MM.1S (cell line): Measurements from ENCODE around the gene EFNA4.

ENCODE experiments used
- DNase-seq: peaks from one replicate; pipeline ENCODE4 v3.0.0-alpha.2; 2015
- H2AFZ ChIP-seq: fragments of 300-600 bp; sonication (generic); 2 replicates; pipeline ENCODE4 v1.6.0; 2016; ENCODE audit warnings: antibody characterized with exemption, low read length
- H3F3A ChIP-seq: fragments of 300-600 bp; sonication (generic); 2 replicates; pipeline ENCODE4 v1.6.1; 2016; ENCODE audit warnings: mild to moderate bottlenecking, antibody characterized with exemption, low read length, moderate library complexity, mixed read lengths; ENCODE audit not compliant: insufficient read depth
- H3K27ac ChIP-seq: fragments of 300-600 bp; sonication (generic); 2 replicates; pipeline ENCODE4 v1.5.1; 2016; ENCODE audit warnings: mild to moderate bottlenecking, low read length
- H3K27me3 ChIP-seq: fragments of 300-600 bp; sonication (generic); replicated peaks from 2 replicates; pipeline ENCODE4 v1.6.0; 2016; ENCODE audit warnings: low read length; ENCODE audit not compliant: insufficient read depth
- H3K36me3 ChIP-seq: fragments of 300-600 bp; sonication (generic); replicated peaks from 2 replicates; pipeline ENCODE4 v1.6.1; 2016; ENCODE audit warnings: mild to moderate bottlenecking, low read length, mixed read lengths; ENCODE audit not compliant: insufficient read depth
- H3K4me1 ChIP-seq: fragments of 300-600 bp; sonication (generic); 2 replicates; pipeline ENCODE4 v1.6.1; 2016; ENCODE audit warnings: low read length, mixed read lengths
- H3K4me2 ChIP-seq: fragments of 300-600 bp; sonication (generic); 2 replicates; pipeline ENCODE4 v1.6.0; 2016; ENCODE audit warnings: low read depth, low read length
- H3K4me3 ChIP-seq: fragments of 300-600 bp; sonication (generic); 2 replicates; pipeline ENCODE4 v1.5.1; 2016; ENCODE audit warnings: low read length, mixed read lengths
- H3K79me2 ChIP-seq: fragments of 300-600 bp; sonication (generic); 2 replicates; pipeline ENCODE4 v1.6.1; 2016; ENCODE audit warnings: mixed run types, low read length, mixed read lengths
- H3K9ac ChIP-seq: fragments of 300-600 bp; sonication (generic); 2 replicates; pipeline ENCODE4 v1.6.1; 2016; ENCODE audit warnings: low read length, mixed read lengths
- H3K9me2 ChIP-seq: fragments of 300-600 bp; sonication (generic); replicated peaks from 2 replicates; pipeline ENCODE4 v1.6.1; 2016; ENCODE audit warnings: mild to moderate bottlenecking, low read length, mixed read lengths; ENCODE audit not compliant: insufficient read depth
- H3K9me3 ChIP-seq: fragments of 300-600 bp; sonication (generic); replicated peaks from 2 replicates; pipeline ENCODE4 v1.6.1; 2016; ENCODE audit warnings: mild to moderate bottlenecking, low read length, mixed read lengths; ENCODE audit not compliant: insufficient read depth
- H4K20me1 ChIP-seq: fragments of 300-600 bp; sonication (generic); 2 replicates; pipeline ENCODE4 v1.6.1; 2016; ENCODE audit warnings: mild to moderate bottlenecking, low read length, moderate library complexity, mixed read lengths; ENCODE audit not compliant: insufficient read depth
- EZH2 ChIP-seq: fragments of 300-600 bp; sonication (generic); optimal IDR thresholded peaks from 2 replicates; pipeline ENCODE3; 2017; ENCODE audit warnings: low read depth, mild to moderate bottlenecking, antibody characterized with exemption, low read length, mixed read lengths
- EZH2phosphoT487 ChIP-seq: fragments of 300-600 bp; sonication (generic); IDR thresholded peaks from 2 replicates; pipeline ENCODE4 v1.6.1; 2018; ENCODE audit warnings: antibody characterized with exemption, low read length
- TF ChIP-seq, protein P1 (sequence below): fragments of 300-600 bp; sonication (generic); IDR thresholded peaks from 2 replicates; pipeline ENCODE4 v1.5.1; 2016; ENCODE audit warnings: antibody characterized with exemption, low read length, mixed read lengths

The EFNA4 gene

DNA sequence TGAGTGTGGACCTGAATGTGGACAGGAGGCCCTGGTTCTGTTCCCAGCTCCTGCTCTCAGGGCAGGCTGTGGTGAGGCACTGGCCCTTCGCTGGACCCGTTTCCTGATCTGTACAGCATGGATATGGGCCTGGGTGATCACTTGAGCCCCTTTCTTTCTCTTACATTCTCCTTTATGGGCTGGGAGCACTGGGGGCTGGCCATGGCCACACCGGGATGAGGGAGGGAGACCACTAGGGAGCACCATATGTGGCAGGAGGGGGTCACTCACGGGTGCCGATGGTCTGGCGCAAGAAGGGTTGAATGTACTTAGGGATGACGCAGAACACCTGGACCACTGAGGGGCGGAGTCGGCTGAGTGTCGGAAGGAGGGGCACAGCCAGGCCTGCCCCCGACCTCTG lies 32.6 kb upstream of the EFNA4 start:
- no peak overlapping the region for H3K4me3 ChIP-seq
- no peaks in the 10 kb centered on the region for H3K9me2 ChIP-seq
- no peak overlapping the region for H3K27ac ChIP-seq
- H3K27me3 ChIP-seq, result 0 out of 2 replicates have a peak, but pooled peaks cover 8% of the 10 kb centered on the region
- H2AFZ ChIP-seq, result no peak overlapping the region
- H3K9ac ChIP-seq, result no peak overlapping the region
- DNase-seq, result no peak
- TF ChIP-seq EZH2phosphoT487 (no peak), EZH2 (no peak)
- TF ChIP-seq, protein P1, sequence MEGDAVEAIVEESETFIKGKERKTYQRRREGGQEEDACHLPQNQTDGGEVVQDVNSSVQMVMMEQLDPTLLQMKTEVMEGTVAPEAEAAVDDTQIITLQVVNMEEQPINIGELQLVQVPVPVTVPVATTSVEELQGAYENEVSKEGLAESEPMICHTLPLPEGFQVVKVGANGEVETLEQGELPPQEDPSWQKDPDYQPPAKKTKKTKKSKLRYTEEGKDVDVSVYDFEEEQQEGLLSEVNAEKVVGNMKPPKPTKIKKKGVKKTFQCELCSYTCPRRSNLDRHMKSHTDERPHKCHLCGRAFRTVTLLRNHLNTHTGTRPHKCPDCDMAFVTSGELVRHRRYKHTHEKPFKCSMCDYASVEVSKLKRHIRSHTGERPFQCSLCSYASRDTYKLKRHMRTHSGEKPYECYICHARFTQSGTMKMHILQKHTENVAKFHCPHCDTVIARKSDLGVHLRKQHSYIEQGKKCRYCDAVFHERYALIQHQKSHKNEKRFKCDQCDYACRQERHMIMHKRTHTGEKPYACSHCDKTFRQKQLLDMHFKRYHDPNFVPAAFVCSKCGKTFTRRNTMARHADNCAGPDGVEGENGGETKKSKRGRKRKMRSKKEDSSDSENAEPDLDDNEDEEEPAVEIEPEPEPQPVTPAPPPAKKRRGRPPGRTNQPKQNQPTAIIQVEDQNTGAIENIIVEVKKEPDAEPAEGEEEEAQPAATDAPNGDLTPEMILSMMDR, result no peak
- H3K4me1 ChIP-seq, result no peaks in the 10 kb centered on the region
- H3K9me3 ChIP-seq, result no peaks in the 10 kb centered on the region
- no peaks in the 10 kb centered on the region for H3K36me3 ChIP-seq
- no peaks in the 10 kb centered on the region for H3F3A ChIP-seq
- no peaks in the 10 kb centered on the region for H4K20me1 ChIP-seq
- H3K4me2 ChIP-seq, result no peak overlapping the region
- no peaks in the 10 kb centered on the region for H3K79me2 ChIP-seq

DNA sequence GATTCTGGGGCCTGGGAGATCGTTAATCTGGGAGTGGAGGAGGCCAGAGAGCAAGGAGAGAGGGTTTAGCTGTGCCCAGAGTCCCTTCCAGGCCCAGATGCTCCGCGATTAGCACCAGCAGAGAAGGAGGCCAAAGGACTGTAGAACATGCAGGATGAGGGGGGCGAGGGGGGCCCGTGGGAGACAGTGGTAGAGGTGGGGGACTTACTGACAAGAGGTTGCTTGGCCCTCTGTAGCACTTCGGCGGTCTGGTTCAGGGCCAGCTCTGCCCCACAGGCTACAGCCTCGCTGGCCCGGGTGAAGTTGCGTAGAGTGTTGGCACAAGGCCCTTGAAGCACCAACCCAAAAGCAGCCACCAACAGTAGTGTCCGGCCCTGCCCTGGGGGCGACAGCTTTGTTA lies 30.7 kb upstream of the EFNA4 start:
- DNase-seq, result no peak
- Histone ChIP-seq H3K4me2 (no peak overlapping the region), H3K27ac (no peak overlapping the region), H3K36me3 (no peaks in the 10 kb centered on the region), H3K4me1 (no peaks in the 10 kb centered on the region), H3K9me3 (no peaks in the 10 kb centered on the region), H2AFZ (no peak overlapping the region), H3K27me3 (0 out of 2 replicates have a peak, but pooled peaks cover 8% of the 10 kb centered on the region), H3K79me2 (no peaks in the 10 kb centered on the region), H4K20me1 (no peaks in the 10 kb centered on the region), H3K9me2 (no peaks in the 10 kb centered on the region), H3K9ac (no peak overlapping the region), H3F3A (no peaks in the 10 kb centered on the region), H3K4me3 (no peak overlapping the region)
- TF ChIP-seq EZH2phosphoT487 (no peak), EZH2 (no peak)
- TF ChIP-seq, protein P1, result no peak

DNA sequence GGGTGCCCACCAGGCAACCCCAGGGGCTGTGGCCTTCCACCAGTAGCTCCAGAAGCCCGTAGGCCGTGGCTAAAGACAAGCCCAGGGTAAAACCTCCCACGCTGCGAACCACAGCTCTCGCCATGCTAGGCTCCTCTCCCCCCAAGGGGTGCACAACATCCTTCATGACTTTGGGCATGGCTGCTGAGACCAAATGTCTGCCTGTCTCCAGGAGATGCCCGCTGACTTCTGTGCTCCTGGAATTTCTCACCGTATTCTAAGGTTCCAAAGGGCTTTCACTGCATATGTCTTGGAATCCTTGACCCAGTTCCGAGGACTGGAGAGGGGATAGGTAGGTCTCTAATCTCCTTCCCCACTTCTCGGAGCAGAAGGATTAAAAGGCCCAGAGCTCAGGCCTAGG lies 30.0 kb upstream of the EFNA4 start, which contains the start of the genes DCST1 and DCST2:
Gene DCST1, plus strand, starts transcription at position 301 of the 400 bp plus-strand sequence. CDS start 213 bp downstream, outside the sequence.
Gene DCST2, minus strand, starts transcription at position 258 of the 400 bp plus-strand sequence. Its CDS starts 80 bp downstream, at position 178.
- DNase-seq, result no peak
- no peaks in the 10 kb centered on the region for H4K20me1 ChIP-seq
- H3K27ac ChIP-seq, result no peak within 1 kb of the TSS
- no peaks in the 10 kb centered on the region for H3K36me3 ChIP-seq
- H2AFZ ChIP-seq, result no peak within 1 kb of the TSS
- peaks cover 6% of the 10 kb centered on the region for H3K4me1 ChIP-seq
- no peak within 1 kb of the TSS for H3K9ac ChIP-seq
- 0 out of 2 replicates have a peak, but pooled peaks cover 8% of the 10 kb centered on the region for H3K27me3 ChIP-seq
- no peak within 1 kb of the TSS for H3K4me2 ChIP-seq
- H3K9me3 ChIP-seq, result no peaks in the 10 kb centered on the region
- no peaks in the 10 kb centered on the region for H3K79me2 ChIP-seq
- H3K4me3 ChIP-seq, result no peak within 1 kb of the TSS
- peaks cover under 1% of the 10 kb centered on the region; the same call in 1 of the 2 replicates for H3F3A ChIP-seq
- TF ChIP-seq EZH2 (no peak), EZH2phosphoT487 (no peak)
- TF ChIP-seq, protein P1, result no peak
- no peaks in the 10 kb centered on the region for H3K9me2 ChIP-seq
